Peyer's patch (tissue), 4 donors: ENCODE data around the gene NAV2.

Source experiments
- POLR2A ChIP-seq, 2 donors: fragments of 450-650 bp; IDR thresholded peaks; one replicate each; pipeline ENCODE4 v1.5.1; 2017; ENCODE audit warnings: antibody characterized with exemption in 2 of 2, mild to moderate bottlenecking in 2 of 2, moderate library complexity in 2 of 2
- TF ChIP-seq, protein P1 (sequence below), 6 experiments: fragments of 450-650 bp in 4 of 6; fragments of 200-600 bp in 2 of 6; sonication (generic) in 1 of 6; IDR thresholded peaks; one replicate each; pipeline ENCODE4 v1.5.1; 2017 to 2019; ENCODE audit warnings: antibody characterized with exemption in 6 of 6, mild to moderate bottlenecking in 3 of 6, moderate library complexity in 1 of 6

DNA sequence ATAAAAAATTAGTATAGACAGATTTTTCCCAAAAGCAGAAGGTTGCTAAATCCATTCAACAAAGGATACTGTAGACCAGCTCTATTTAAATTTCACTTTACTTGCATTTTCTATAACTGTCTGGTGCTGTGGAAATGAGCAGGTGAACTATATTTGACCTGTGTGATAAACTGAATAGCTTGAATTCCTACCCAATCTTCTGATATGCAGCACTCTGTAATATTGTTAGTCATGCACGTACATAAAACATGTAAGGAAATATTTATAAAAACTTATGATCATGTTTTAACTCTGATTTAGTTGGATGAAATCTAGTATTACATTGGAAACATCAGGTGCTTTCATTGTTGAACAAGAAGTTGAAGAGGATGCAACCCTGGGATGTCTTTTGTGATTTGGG is 234.0 kb downstream of the NAV2 start:
- TF ChIP-seq, protein P1, sequence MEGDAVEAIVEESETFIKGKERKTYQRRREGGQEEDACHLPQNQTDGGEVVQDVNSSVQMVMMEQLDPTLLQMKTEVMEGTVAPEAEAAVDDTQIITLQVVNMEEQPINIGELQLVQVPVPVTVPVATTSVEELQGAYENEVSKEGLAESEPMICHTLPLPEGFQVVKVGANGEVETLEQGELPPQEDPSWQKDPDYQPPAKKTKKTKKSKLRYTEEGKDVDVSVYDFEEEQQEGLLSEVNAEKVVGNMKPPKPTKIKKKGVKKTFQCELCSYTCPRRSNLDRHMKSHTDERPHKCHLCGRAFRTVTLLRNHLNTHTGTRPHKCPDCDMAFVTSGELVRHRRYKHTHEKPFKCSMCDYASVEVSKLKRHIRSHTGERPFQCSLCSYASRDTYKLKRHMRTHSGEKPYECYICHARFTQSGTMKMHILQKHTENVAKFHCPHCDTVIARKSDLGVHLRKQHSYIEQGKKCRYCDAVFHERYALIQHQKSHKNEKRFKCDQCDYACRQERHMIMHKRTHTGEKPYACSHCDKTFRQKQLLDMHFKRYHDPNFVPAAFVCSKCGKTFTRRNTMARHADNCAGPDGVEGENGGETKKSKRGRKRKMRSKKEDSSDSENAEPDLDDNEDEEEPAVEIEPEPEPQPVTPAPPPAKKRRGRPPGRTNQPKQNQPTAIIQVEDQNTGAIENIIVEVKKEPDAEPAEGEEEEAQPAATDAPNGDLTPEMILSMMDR (IDR thresholded peaks at IDR 0.05) = no peak
- TF ChIP-seq POLR2A (IDR thresholded peaks at IDR 0.05) = no peak
